Fibroblast of lung (primary cell): ENCODE measurements around the gene APBA1. TPM values are rescaled to one million over a fixed set of nuclear protein-coding genes. Genes with fewer than 3 reads are reported as not detected.
A peak's percentile ranks its signal among the peaks of the same experiment; 100 is the strongest.

Experiments
- DNase-seq, 2 donors: peaks; one replicate each; pipeline versions ENCODE4 v3.0.0 to v3.0.0-alpha.2; 2010; ENCODE audit warnings: low read depth in 2 of 2
- H2AFZ ChIP-seq: 2 replicates; pipeline ENCODE4 v1.5.1; 2012; ENCODE audit warnings: low read length, control low read depth, inconsistent platforms
- H3K27ac ChIP-seq: 2 replicates; pipeline ENCODE4 v1.5.1; 2011; ENCODE audit warnings: low read length, control low read depth; ENCODE audit not compliant: insufficient read depth
- H3K27me3 ChIP-seq: 2 replicates; pipeline ENCODE4 v1.5.1; 2011; ENCODE audit warnings: mild to moderate bottlenecking, low read length; ENCODE audit not compliant: control insufficient read depth, insufficient read depth
- H3K36me3 ChIP-seq: 2 replicates; pipeline ENCODE4 v1.5.1; 2011; ENCODE audit warnings: low read length; ENCODE audit not compliant: control insufficient read depth, insufficient read depth
- H3K4me1 ChIP-seq: 2 replicates; pipeline ENCODE4 v1.5.1; 2011; ENCODE audit warnings: low read length; ENCODE audit not compliant: control insufficient read depth, insufficient read depth; ENCODE audit errors: extremely low read depth
- H3K4me2 ChIP-seq: 2 replicates; pipeline ENCODE4 v1.5.1; 2011; ENCODE audit warnings: low read length, control low read depth; ENCODE audit not compliant: insufficient read depth; ENCODE audit errors: extremely low read depth
- H3K4me3 ChIP-seq, 4 experiments: fragments of 200-600 bp in 1 of 4; sonication (generic) in 1 of 4; replicated peaks in 1 of 4; 2 replicates each; pipeline ENCODE4 v1.5.1; 2011 to 2016; ENCODE audit warnings: low read length in 4 of 4, low read depth in 3 of 4, mild to moderate bottlenecking in 3 of 4, control low read depth in 2 of 4, inconsistent platforms in 1 of 4, mixed read lengths in 1 of 4; ENCODE audit not compliant: insufficient read depth in 1 of 4; ENCODE audit errors: control extremely low read depth in 1 of 4
- H3K79me2 ChIP-seq: 2 replicates; pipeline ENCODE4 v1.5.1; 2012; ENCODE audit warnings: mild to moderate bottlenecking, low read length, inconsistent platforms; ENCODE audit not compliant: control insufficient read depth, insufficient read depth
- H3K9ac ChIP-seq: 2 replicates; pipeline ENCODE4 v1.5.1; 2011; ENCODE audit warnings: mild to moderate bottlenecking, low read length, control low read depth; ENCODE audit not compliant: insufficient read depth
- H3K9me3 ChIP-seq: 2 replicates; pipeline ENCODE4 v1.5.1; 2012; ENCODE audit warnings: low read depth, low read length; ENCODE audit not compliant: control insufficient read depth, insufficient read depth
- H4K20me1 ChIP-seq: 2 replicates; pipeline ENCODE4 v1.5.1; 2011; ENCODE audit warnings: low read length; ENCODE audit not compliant: control insufficient read depth, insufficient read depth; ENCODE audit errors: extremely low read depth
- EZH2 ChIP-seq: IDR thresholded peaks from 2 replicates; pipeline ENCODE4 v1.5.1; 2012; ENCODE audit warnings: low read length, control low read depth, mild to moderate bottlenecking; ENCODE audit errors: missing control alignments
- polyA minus RNA-seq: library from RNA; depleted of rRNA, polyadenylated mRNA; stranded (reverse); fragments of >200 nt; gene quantifications from 2 replicates; pipeline ENCODE4 v1.2.3, GENCODE V29; 2011; ENCODE audit warnings: low replicate concordance
- polyA plus RNA-seq, 2 donors: library from polyadenylated mRNA; depleted of rRNA in 1 of 2; stranded (reverse) in 1 of 2; unstranded in 1 of 2; fragments of >200 nt; gene quantifications; 2 replicates each; pipeline ENCODE4 v1.2.1, GENCODE V29; 2011 to 2012; ENCODE audit warnings: missing spikeins in 1 of 2
- total RNA-seq: library from RNA; depleted of rRNA; stranded (reverse); fragments of >200 nt; gene quantifications from 2 replicates; pipeline ENCODE4 v1.2.1, GENCODE V29; 2014
- TF ChIP-seq, protein P1 (sequence below), 2 donors: IDR thresholded peaks in 1 of 2; conservative IDR thresholded peaks in 1 of 2; 1 replicate in 1 of 2; 2 replicates in 1 of 2; pipeline ENCODE4 v1.5.1; 2011 to 2012; ENCODE audit warnings: low read length in 2 of 2, control low read depth in 1 of 2, inconsistent platforms in 1 of 2, low read depth in 1 of 2, mild to moderate bottlenecking in 1 of 2

The APBA1 gene
- total RNA-seq = 5.4 and 8.8 TPM in 2 replicates
- 5.0 and 7.3 TPM in 2 replicates for polyA plus RNA-seq
- polyA plus RNA-seq (2012) = 7.0 and 8.0 TPM in 2 replicates
- polyA minus RNA-seq = 45.9 and 56.8 TPM in 2 replicates

DNA sequence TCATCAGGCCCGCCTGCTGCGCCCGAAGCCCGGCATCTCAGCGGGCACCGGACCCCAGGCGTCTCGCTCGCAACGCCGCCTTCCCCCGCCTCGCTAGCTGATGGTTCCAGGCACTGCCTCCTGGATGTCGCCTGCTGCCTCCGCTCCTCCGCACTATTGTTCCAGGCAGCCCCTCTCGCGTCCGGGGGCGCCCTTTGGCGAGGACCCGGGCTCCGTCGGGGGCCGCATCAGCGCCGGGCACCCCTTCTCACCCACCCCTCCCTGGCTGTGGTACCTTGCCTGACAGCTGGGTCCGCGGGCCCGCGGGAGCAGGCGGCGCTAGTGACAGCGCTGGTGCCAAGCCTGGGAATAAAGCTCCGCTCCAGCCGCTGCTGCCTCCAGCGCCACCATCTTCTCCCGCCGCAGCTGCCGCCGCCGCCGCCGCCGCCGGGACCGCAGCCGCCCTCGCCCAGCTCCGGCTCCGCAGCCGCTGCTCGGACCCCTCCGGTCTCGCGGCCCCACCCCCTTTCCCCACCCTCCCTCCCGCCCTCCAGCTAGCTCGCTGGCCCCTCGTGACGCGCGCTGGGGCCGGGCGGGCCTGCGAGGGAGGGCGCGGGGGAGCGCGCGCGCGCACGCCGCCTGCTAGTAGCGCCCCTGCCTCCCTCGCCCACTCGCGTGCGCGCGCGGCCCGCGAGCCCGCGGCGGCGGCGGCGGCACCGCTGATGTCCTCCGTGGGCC, at the start of gene APBA1:
TSS of gene APBA1 (minus strand) at position 493 of the 717 bp plus-strand sequence.
- DNase-seq = peak; percentile 55 to 70

DNA sequence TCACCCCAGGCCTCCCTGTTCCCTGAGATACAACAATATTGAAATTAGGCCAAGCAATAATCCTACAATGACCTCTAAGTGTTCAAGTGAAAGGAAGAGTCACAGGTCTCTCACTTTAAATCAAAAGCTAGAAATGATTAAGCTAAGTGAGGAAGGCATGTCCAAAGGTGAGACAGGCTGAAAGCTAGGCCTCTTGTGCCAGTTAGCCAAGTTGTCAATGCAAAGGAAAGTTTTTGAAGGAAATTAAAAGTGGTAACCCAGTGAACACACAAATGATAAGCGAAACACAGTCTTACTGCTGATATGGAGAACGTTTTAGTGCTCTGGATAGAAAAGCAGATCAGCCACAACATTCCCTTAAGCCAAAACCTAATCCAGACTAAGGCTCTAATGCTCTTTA, 47.8 kb upstream of the APBA1 start:
- Histone ChIP-seq H3K9ac (no peak overlapping the region), H3K27me3 (no peaks in the 10 kb centered on the region), H3K4me1 (no peaks in the 10 kb centered on the region), H2AFZ (no peak overlapping the region), H4K20me1 (no peaks in the 10 kb centered on the region), H3K4me2 (no peak overlapping the region), H3K27ac (no peak overlapping the region), H3K79me2 (no peaks in the 10 kb centered on the region), H3K4me3 (no peak overlapping the region), H3K9me3 (no peaks in the 10 kb centered on the region), H3K36me3 (peaks cover 2% of the 10 kb centered on the region)
- DNase-seq = no peak
- TF ChIP-seq, protein P1, sequence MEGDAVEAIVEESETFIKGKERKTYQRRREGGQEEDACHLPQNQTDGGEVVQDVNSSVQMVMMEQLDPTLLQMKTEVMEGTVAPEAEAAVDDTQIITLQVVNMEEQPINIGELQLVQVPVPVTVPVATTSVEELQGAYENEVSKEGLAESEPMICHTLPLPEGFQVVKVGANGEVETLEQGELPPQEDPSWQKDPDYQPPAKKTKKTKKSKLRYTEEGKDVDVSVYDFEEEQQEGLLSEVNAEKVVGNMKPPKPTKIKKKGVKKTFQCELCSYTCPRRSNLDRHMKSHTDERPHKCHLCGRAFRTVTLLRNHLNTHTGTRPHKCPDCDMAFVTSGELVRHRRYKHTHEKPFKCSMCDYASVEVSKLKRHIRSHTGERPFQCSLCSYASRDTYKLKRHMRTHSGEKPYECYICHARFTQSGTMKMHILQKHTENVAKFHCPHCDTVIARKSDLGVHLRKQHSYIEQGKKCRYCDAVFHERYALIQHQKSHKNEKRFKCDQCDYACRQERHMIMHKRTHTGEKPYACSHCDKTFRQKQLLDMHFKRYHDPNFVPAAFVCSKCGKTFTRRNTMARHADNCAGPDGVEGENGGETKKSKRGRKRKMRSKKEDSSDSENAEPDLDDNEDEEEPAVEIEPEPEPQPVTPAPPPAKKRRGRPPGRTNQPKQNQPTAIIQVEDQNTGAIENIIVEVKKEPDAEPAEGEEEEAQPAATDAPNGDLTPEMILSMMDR (conservative IDR thresholded peaks at IDR 0.05 in 1 of 2, IDR thresholded peaks at IDR 0.05 in 1 of 2; ENCODE audit: low read depth in 1 of 2, low read length in 2 of 2) = no peak
- no peak for TF ChIP-seq EZH2

More for the DNA sequence above, at the start of gene APBA1:
- H3K4me3 ChIP-seq = peak within 1 kb of the TSS; percentile 54 to 77 (median 74)
- no peaks in the 10 kb centered on the region for H3K9me3 ChIP-seq
- H2AFZ ChIP-seq = peak within 1 kb of the TSS; percentile 96
- H3K36me3 ChIP-seq = no peaks in the 10 kb centered on the region
- no peaks in the 10 kb centered on the region for H3K79me2 ChIP-seq
- peaks cover 6% of the 10 kb centered on the region for H3K4me1 ChIP-seq
- no peaks in the 10 kb centered on the region for H3K27me3 ChIP-seq
- no peak for TF ChIP-seq EZH2
- TF ChIP-seq, protein P1 (conservative IDR thresholded peaks at IDR 0.05 in 1 of 2, IDR thresholded peaks at IDR 0.05 in 1 of 2; ENCODE audit: low read depth in 1 of 2, low read length in 2 of 2) = no peak
- H3K4me2 ChIP-seq = peak within 1 kb of the TSS; percentile 85
- peak within 1 kb of the TSS; percentile 26 for H3K27ac ChIP-seq
- H3K9ac ChIP-seq = peak within 1 kb of the TSS; percentile 60
- no peaks in the 10 kb centered on the region for H4K20me1 ChIP-seq

DNA sequence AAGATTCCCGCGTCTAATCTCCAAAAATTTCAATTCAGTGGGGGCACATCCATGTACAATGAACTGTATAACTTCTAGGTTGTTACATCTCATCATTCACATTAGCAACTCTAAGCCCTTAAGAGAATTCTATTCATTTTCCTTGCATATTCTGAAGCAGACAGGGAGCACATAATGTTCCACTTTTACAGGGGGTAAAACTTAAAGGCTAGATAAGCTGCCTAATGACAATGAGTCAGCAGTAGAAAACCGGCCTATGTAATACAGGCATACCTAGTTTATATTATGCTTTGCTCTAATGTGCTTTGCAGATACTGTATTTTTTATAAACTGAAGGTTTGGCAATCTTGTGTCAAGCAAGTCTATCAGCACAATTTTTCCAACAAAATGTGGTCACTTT, 47.2 kb upstream of the APBA1 start:
- peaks cover 2% of the 10 kb centered on the region for H3K36me3 ChIP-seq
- H3K27me3 ChIP-seq = no peaks in the 10 kb centered on the region
- DNase-seq = peak; percentile 9 to 56

More for the DNA sequence above, 47.2 kb upstream of the APBA1 start:
- Histone ChIP-seq H3K4me1 (no peaks in the 10 kb centered on the region), H3K9ac (no peak overlapping the region), H3K4me3 (no peak overlapping the region), H3K79me2 (no peaks in the 10 kb centered on the region), H3K9me3 (no peaks in the 10 kb centered on the region), H4K20me1 (no peaks in the 10 kb centered on the region), H3K27ac (no peak overlapping the region), H2AFZ (no peak overlapping the region), H3K4me2 (no peak overlapping the region)
- no peak for TF ChIP-seq EZH2
- TF ChIP-seq, protein P1 (conservative IDR thresholded peaks at IDR 0.05 in 1 of 2, IDR thresholded peaks at IDR 0.05 in 1 of 2; ENCODE audit: low read depth in 1 of 2, low read length in 2 of 2) = no peak
